ENCODE measurements around the gene RAB9A.
"Not testable (repeated sequence)": the region's sequence is repeated elsewhere in the genome, so short reads cannot be mapped to it uniquely, and the experiment has no call there.

RAB9A gene

GRCh38 chrX:13673016-13673415, 15.9 kb upstream of the RAB9A start:
- Histone ChIP-seq H3K27ac (ENCODE audit: low read length) (no peak overlapping the region), H3K36me3 (ENCODE audit: control insufficient read depth, low read depth, low read length) (no peaks in the 10 kb centered on the region)

GRCh38 chrX:13676885-13677284, 12.0 kb upstream of the RAB9A start:
- Histone ChIP-seq H3K27ac (ENCODE audit: low read length) (no peak overlapping the region), H3K27me3 (ENCODE audit: control insufficient read depth, insufficient read depth, low read length) (no peaks in the 10 kb centered on the region), H3K9ac (ENCODE audit: low read length) (no peak overlapping the region), H3K36me3 (ENCODE audit: control insufficient read depth, low read depth, low read length) (no peaks in the 10 kb centered on the region), H3K9me3 (ENCODE audit: control insufficient read depth, low read depth, low read length) (no peaks in the 10 kb centered on the region), H3K4me3 (ENCODE audit: low read length) (no peak overlapping the region), H3K4me1 (ENCODE audit: control insufficient read depth, low read depth, low read length) (no peaks in the 10 kb centered on the region)

More at GRCh38 chrX:13673016-13673415, 15.9 kb upstream of the RAB9A start:
- H3K9ac ChIP-seq (ENCODE audit: low read length): no peak overlapping the region
- H3K9me3 ChIP-seq (ENCODE audit: control insufficient read depth, low read depth, low read length): no peaks in the 10 kb centered on the region
- H3K27me3 ChIP-seq (ENCODE audit: control insufficient read depth, insufficient read depth, low read length): no peaks in the 10 kb centered on the region
- no peak overlapping the region for H3K4me3 ChIP-seq (ENCODE audit: low read length)
- no peaks in the 10 kb centered on the region for H3K4me1 ChIP-seq (ENCODE audit: control insufficient read depth, low read depth, low read length)

DNA sequence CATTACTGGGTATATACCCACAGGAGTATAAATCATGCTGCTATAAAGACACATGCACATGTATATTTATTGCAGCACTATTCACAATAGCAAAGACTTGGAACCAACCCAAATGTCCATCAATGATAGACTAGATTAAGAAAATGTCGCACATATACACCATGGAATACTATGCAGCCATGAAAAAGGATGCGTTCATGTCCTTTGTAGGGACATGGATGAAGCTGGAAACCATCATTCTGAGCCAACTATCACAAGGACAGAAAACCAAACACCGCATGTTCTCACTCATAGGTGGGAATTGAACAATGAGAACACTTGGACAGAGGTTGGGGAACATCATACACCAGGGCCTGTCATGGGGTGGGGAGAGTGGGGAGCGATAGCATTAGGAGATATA, 9.2 kb upstream of the RAB9A start:
- not testable (repeated sequence) for H3K27ac ChIP-seq (ENCODE audit: low read length); H3K27me3 ChIP-seq (ENCODE audit: control insufficient read depth, insufficient read depth, low read length); H3K9me3 ChIP-seq (ENCODE audit: control insufficient read depth, low read depth, low read length); H3K9ac ChIP-seq (ENCODE audit: low read length); H3K4me3 ChIP-seq (ENCODE audit: low read length); H3K36me3 ChIP-seq (ENCODE audit: control insufficient read depth, low read depth, low read length); H3K4me1 ChIP-seq (ENCODE audit: control insufficient read depth, low read depth, low read length)

DNA sequence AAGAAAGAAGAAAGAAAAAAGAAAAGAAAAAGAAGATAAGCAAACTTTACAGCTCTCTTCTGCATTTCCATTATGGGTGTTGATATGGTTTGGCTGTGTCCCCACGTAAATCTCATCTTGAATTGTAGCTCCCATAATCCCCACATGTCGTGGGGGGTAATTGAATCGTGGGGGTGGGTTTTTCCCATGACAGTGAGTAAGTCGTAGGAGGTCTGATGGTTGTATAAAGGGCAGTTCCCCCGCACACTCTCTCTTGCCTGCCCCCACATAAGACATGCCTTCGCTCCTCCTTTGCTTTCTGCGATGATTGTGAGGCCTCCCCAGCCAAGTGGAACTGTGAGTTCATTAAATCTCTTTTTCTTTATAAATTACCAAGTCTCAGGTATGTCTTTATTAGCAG, 7.3 kb upstream of the RAB9A start:
- no peaks in the 10 kb centered on the region for H3K36me3 ChIP-seq (ENCODE audit: control insufficient read depth, low read depth, low read length)

DNA sequence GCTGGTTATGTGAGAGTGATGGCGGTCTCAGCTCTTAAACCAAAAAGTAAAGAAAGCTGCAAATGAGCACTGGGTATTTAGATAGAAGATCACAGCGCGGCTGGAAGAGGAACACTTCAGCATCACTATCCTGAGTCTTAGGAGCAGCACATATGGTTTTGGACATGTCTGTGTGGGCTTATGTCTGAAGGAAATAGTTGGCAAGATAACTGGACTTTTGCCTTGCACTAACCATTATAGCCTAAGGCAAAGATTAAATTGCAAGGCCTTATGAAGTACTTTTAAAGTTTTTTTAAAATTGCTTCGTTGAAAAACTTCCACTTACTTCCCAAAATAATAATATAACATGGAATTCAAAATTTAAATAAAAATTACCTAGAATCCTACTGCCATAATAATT, 4.6 kb upstream of the RAB9A start:
- no peak overlapping the region for H3K27ac ChIP-seq (ENCODE audit: low read length)
- H3K27me3 ChIP-seq (ENCODE audit: control insufficient read depth, insufficient read depth, low read length): peaks cover 15% of the 10 kb centered on the region
- no peaks in the 10 kb centered on the region for H3K9me3 ChIP-seq (ENCODE audit: control insufficient read depth, low read depth, low read length)
- no peak overlapping the region for H3K4me3 ChIP-seq (ENCODE audit: low read length)
- H3K4me1 ChIP-seq (ENCODE audit: control insufficient read depth, low read depth, low read length): peaks cover 3% of the 10 kb centered on the region
- H3K36me3 ChIP-seq (ENCODE audit: control insufficient read depth, low read depth, low read length): no peaks in the 10 kb centered on the region
- no peak overlapping the region for H3K9ac ChIP-seq (ENCODE audit: low read length)

More for the DNA sequence above, 7.3 kb upstream of the RAB9A start:
- Histone ChIP-seq H3K9me3 (ENCODE audit: control insufficient read depth, low read depth, low read length) (no peaks in the 10 kb centered on the region), H3K27ac (ENCODE audit: low read length) (no peak overlapping the region), H3K4me1 (ENCODE audit: control insufficient read depth, low read depth, low read length) (no peaks in the 10 kb centered on the region), H3K9ac (ENCODE audit: low read length) (no peak overlapping the region), H3K4me3 (ENCODE audit: low read length) (no peak overlapping the region), H3K27me3 (ENCODE audit: control insufficient read depth, insufficient read depth, low read length) (no peaks in the 10 kb centered on the region)

DNA sequence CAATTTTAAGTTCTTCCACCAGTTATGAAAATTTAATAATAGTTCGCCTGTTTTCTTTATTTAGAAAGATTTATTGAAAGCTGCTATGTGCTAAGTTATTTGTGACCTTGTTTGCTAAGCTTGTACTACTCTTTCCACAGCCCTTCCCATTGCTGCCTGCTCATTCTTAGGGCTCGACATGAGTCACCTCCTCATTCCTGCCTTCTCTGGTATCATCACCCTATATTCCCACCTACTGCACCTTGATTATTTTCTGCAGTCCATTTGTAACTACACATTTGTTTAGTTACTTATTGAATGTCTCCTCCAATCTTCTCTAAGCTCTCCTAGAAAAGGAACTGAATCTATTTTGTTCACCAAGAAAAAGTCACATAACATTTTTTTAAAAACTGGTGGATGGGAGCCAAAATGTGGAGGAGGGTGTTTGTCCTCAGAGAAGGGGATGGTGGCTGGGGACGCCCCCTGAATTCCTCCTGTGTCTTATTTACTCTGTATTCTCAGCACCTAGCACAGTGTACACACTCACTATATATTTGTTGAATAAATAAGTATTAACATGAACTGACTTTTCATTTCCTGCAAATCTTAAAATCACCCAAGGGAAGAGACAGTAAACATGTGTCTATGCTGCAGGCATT, 3.7 kb upstream of the RAB9A start:
- no peaks in the 10 kb centered on the region for H3K36me3 ChIP-seq (ENCODE audit: control insufficient read depth, low read depth, low read length)

DNA sequence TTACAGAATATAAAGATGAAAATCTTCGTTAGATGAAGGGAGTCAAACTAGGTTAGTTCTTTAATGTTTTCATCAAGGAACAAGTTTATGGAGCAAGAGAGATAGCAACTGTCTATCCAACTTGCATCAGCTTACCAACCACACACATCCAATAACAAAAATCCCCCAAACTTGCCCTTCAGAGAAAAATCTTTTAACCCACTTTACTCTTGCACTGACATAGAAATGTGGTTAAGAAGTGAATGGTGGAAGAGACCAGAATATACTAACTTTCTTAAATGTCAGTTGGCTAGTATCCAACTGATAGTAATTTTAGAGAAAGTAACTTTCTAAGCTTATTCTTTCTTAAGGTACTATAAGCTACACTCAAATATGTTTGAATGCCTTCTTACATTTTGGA, 1.7 kb upstream of the RAB9A start:
- no peaks in the 10 kb centered on the region for H3K36me3 ChIP-seq (ENCODE audit: control insufficient read depth, low read depth, low read length)
- H3K27ac ChIP-seq (ENCODE audit: low read length): no peak overlapping the region
- no peaks in the 10 kb centered on the region for H3K9me3 ChIP-seq (ENCODE audit: control insufficient read depth, low read depth, low read length)
- peaks cover 12% of the 10 kb centered on the region for H3K4me1 ChIP-seq (ENCODE audit: control insufficient read depth, low read depth, low read length)
- peaks cover 15% of the 10 kb centered on the region for H3K27me3 ChIP-seq (ENCODE audit: control insufficient read depth, insufficient read depth, low read length)
- no peak overlapping the region for H3K4me3 ChIP-seq (ENCODE audit: low read length)
- H3K9ac ChIP-seq (ENCODE audit: low read length): no peak overlapping the region

More for the DNA sequence above, 3.7 kb upstream of the RAB9A start:
- Histone ChIP-seq H3K4me1 (ENCODE audit: control insufficient read depth, low read depth, low read length) (peaks cover 3% of the 10 kb centered on the region), H3K4me3 (ENCODE audit: low read length) (no peak overlapping the region), H3K9me3 (ENCODE audit: control insufficient read depth, low read depth, low read length) (no peaks in the 10 kb centered on the region), H3K27me3 (ENCODE audit: control insufficient read depth, insufficient read depth, low read length) (peaks cover 15% of the 10 kb centered on the region), H3K27ac (ENCODE audit: low read length) (no peak overlapping the region), H3K9ac (ENCODE audit: low read length) (no peak overlapping the region)

GRCh38 chrX:13688384-13688957, 457 bp upstream of the RAB9A start:
- no peaks in the 10 kb centered on the region for H3K9me3 ChIP-seq (ENCODE audit: control insufficient read depth, low read depth, low read length)
- peak overlapping the region; percentile 91 for H3K9ac ChIP-seq (ENCODE audit: low read length)
- no peaks in the 10 kb centered on the region for H3K36me3 ChIP-seq (ENCODE audit: control insufficient read depth, low read depth, low read length)
- no peak overlapping the region for H3K27ac ChIP-seq (ENCODE audit: low read length)
- H3K4me3 ChIP-seq (ENCODE audit: low read length): peak overlapping the region; percentile 97
- H3K4me1 ChIP-seq (ENCODE audit: control insufficient read depth, low read depth, low read length): peaks cover 25% of the 10 kb centered on the region
- H3K27me3 ChIP-seq (ENCODE audit: control insufficient read depth, insufficient read depth, low read length): peaks cover 15% of the 10 kb centered on the region

GRCh38 chrX:13689741-13690211, 848 bp downstream of the RAB9A start:
- H3K4me3 ChIP-seq (ENCODE audit: low read length): peak overlapping the region; percentile 97
- no peaks in the 10 kb centered on the region for H3K9me3 ChIP-seq (ENCODE audit: control insufficient read depth, low read depth, low read length)
- peaks cover 38% of the 10 kb centered on the region for H3K4me1 ChIP-seq (ENCODE audit: control insufficient read depth, low read depth, low read length)
- H3K36me3 ChIP-seq (ENCODE audit: control insufficient read depth, low read depth, low read length): no peaks in the 10 kb centered on the region
- H3K27me3 ChIP-seq (ENCODE audit: control insufficient read depth, insufficient read depth, low read length): peaks cover 15% of the 10 kb centered on the region
- H3K27ac ChIP-seq (ENCODE audit: low read length): peak overlapping the region; percentile 63
- peak overlapping the region; percentile 91 for H3K9ac ChIP-seq (ENCODE audit: low read length)

DNA sequence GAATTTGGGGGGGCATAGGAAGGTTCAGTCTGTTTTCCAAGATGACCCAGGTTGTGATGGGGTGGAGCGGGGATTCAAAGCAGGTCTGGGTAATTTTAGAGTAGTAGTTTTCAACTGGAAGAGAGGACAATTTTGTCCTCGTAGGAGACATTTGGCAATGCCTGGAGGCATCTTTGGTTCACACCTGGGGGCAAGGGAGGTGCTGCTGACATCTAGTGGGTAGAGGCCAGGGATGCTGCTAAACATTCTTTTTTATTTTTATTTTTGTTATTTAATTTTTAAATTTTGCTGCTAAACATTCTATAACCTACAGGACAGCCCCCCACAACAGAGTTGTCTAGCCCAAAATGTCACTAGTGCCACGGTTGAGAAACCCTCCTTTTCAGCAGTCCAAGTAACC, 1.9 kb downstream of the RAB9A start:
- Histone ChIP-seq H3K9ac (ENCODE audit: low read length) (peak overlapping the region; percentile 91), H3K4me1 (ENCODE audit: control insufficient read depth, low read depth, low read length) (peaks cover 40% of the 10 kb centered on the region), H3K9me3 (ENCODE audit: control insufficient read depth, low read depth, low read length) (no peaks in the 10 kb centered on the region), H3K36me3 (ENCODE audit: control insufficient read depth, low read depth, low read length) (no peaks in the 10 kb centered on the region), H3K27me3 (ENCODE audit: control insufficient read depth, insufficient read depth, low read length) (peaks cover 15% of the 10 kb centered on the region), H3K4me3 (ENCODE audit: low read length) (peak overlapping the region; percentile 97), H3K27ac (ENCODE audit: low read length) (no peak overlapping the region)

GRCh38 chrX:13691841-13692371, 3.0 kb downstream of the RAB9A start:
- Histone ChIP-seq H3K27ac (ENCODE audit: low read length) (no peak overlapping the region), H3K27me3 (ENCODE audit: control insufficient read depth, insufficient read depth, low read length) (peaks cover 15% of the 10 kb centered on the region), H3K4me3 (ENCODE audit: low read length) (no peak overlapping the region), H3K9ac (ENCODE audit: low read length) (no peak overlapping the region), H3K4me1 (ENCODE audit: control insufficient read depth, low read depth, low read length) (peaks cover 40% of the 10 kb centered on the region), H3K9me3 (ENCODE audit: control insufficient read depth, low read depth, low read length) (no peaks in the 10 kb centered on the region), H3K36me3 (ENCODE audit: control insufficient read depth, low read depth, low read length) (no peaks in the 10 kb centered on the region)

- Histone ChIP-seq H3K36me3 (ENCODE audit: control insufficient read depth, low read depth, low read length) (no peaks in the 10 kb centered on the region), H3K27me3 (ENCODE audit: control insufficient read depth, insufficient read depth, low read length) (peaks cover 9% of the 10 kb centered on the region), H3K4me3 (ENCODE audit: low read length) (no peak overlapping the region), H3K9ac (ENCODE audit: low read length) (no peak overlapping the region), H3K27ac (ENCODE audit: low read length) (no peak overlapping the region), H3K4me1 (ENCODE audit: control insufficient read depth, low read depth, low read length) (peaks cover 40% of the 10 kb centered on the region), H3K9me3 (ENCODE audit: control insufficient read depth, low read depth, low read length) (no peaks in the 10 kb centered on the region)
These were observed 3.9 kb downstream of the RAB9A start for GRCh38 chrX:13692771-13693231.
